HepG2 (cell line): ENCODE measurements around the gene VAMP8. TPM values are rescaled to one million over a fixed set of nuclear protein-coding genes. Genes with fewer than 3 reads are reported as not detected.

ENCODE experiments used
- ATM ChIP-seq: fragments of 450-650 bp; IDR thresholded peaks from 2 replicates; pipeline ENCODE4 v1.7.1; 2017; ENCODE audit warnings: mild to moderate bottlenecking, borderline replicate concordance
- CENPX ChIP-seq: sonication (generic); formaldehyde crosslinking; IDR thresholded peaks from 2 replicates; pipeline ENCODE4 v1.9.0; 2021; ENCODE audit warnings: mild to moderate bottlenecking, missing genetic modification reagents, moderate library complexity
- HNRNPL ChIP-seq: fragments of 200-400 bp; formaldehyde crosslinking; IDR thresholded peaks from 2 replicates; pipeline ENCODE4 v1.6.1; 2017; ENCODE audit warnings: mild to moderate bottlenecking, low read depth, low read length
- JARID2 ChIP-seq: sonication (generic); formaldehyde crosslinking; IDR thresholded peaks from 2 replicates; pipeline ENCODE4 v1.8.1; 2023; ENCODE audit warnings: missing genetic modification reagents, inconsistent platforms; ENCODE audit not compliant: insufficient replicate concordance
- NCOA1 ChIP-seq: sonication (generic); formaldehyde crosslinking; IDR thresholded peaks from 2 replicates; pipeline ENCODE4 v1.9.0; 2021; ENCODE audit warnings: missing genetic modification reagents
- POLR2A ChIP-seq, 2 experiments: IDR thresholded peaks; 2 replicates each; pipeline ENCODE4 v1.6.1; 2011; ENCODE audit warnings: low read depth in 2 of 2, low read length in 2 of 2, mild to moderate bottlenecking in 1 of 2, moderate library complexity in 1 of 2; ENCODE audit not compliant: insufficient read depth in 1 of 2
- POLR2AphosphoS5 ChIP-seq: IDR thresholded peaks from 2 replicates; pipeline ENCODE4 v1.6.1; 2012; ENCODE audit warnings: low read depth, low read length
- ZBTB21 ChIP-seq: sonication (generic); formaldehyde crosslinking; IDR thresholded peaks from 2 replicates; pipeline ENCODE4 v1.4.0; 2020; ENCODE audit warnings: missing genetic modification reagents
- ZIK1 ChIP-seq: sonication (generic); formaldehyde crosslinking; IDR thresholded peaks from 2 replicates; pipeline ENCODE4 v1.5.0; 2020; ENCODE audit warnings: mild to moderate bottlenecking, low read depth, missing genetic modification reagents, borderline replicate concordance
- ZNF24 ChIP-seq: fragments of 450-650 bp; IDR thresholded peaks from 2 replicates; pipeline ENCODE4 v1.6.1; 2017; ENCODE audit warnings: antibody characterized with exemption, mild to moderate bottlenecking
- ZNF292 ChIP-seq: sonication (generic); formaldehyde crosslinking; IDR thresholded peaks from 2 replicates; pipeline ENCODE4 v1.8.1; 2022; ENCODE audit warnings: mild to moderate bottlenecking, low read depth, missing genetic modification reagents, borderline replicate concordance
- ZNF501 ChIP-seq: sonication (generic); formaldehyde crosslinking; IDR thresholded peaks from 2 replicates; pipeline ENCODE4 v1.5.1; 2020; ENCODE audit warnings: mild to moderate bottlenecking, moderate library complexity, missing genetic modification reagents
- ZNF776 ChIP-seq: sonication (generic); formaldehyde crosslinking; IDR thresholded peaks from 2 replicates; pipeline ENCODE4 v1.4.0; 2020; ENCODE audit warnings: mild to moderate bottlenecking, missing genetic modification reagents
- ZNF83 ChIP-seq: sonication (generic); formaldehyde crosslinking; IDR thresholded peaks from 2 replicates; pipeline ENCODE4 v1.4.0; 2020; ENCODE audit warnings: missing genetic modification reagents, mild to moderate bottlenecking, borderline replicate concordance
- ZNF841 ChIP-seq: sonication (generic); formaldehyde crosslinking; IDR thresholded peaks from 2 replicates; pipeline ENCODE4 v1.8.1; 2023; ENCODE audit warnings: missing genetic modification reagents, borderline replicate concordance
- polyA plus RNA-seq, 8 experiments: library from polyadenylated mRNA; depleted of rRNA in 3 of 8; stranded (reverse) in 7 of 8; unstranded in 1 of 8; fragments of >200 nt; fragmentation: Illumina TruSeq in 4 of 8; extraction: Trizol in 4 of 8; gene quantifications; 2 replicates each; pipeline versions ENCODE4 v1.2.1 to v1.2.3, GENCODE V29; 2011 to 2016; ENCODE audit warnings: low read depth in 4 of 8, missing spikeins in 1 of 8, mixed read lengths in 1 of 8; ENCODE audit not compliant: insufficient read depth in 1 of 8
- total RNA-seq, 5 experiments: library from RNA; depleted of rRNA; stranded (reverse); fragments of >200 nt; fragmentation: Illumina TruSeq; extraction: Trizol; gene quantifications; 2 replicates each; pipeline ENCODE4 v1.2.3, GENCODE V29; 2016; ENCODE audit warnings: low read depth in 1 of 5
- TF ChIP-seq, protein P1 (sequence below): sonication (generic); formaldehyde crosslinking; IDR thresholded peaks from 2 replicates; pipeline ENCODE4 v1.5.0; 2020; ENCODE audit warnings: mild to moderate bottlenecking, missing genetic modification reagents, borderline replicate concordance
- TF ChIP-seq, protein P2 (sequence below): sonication (generic); formaldehyde crosslinking; conservative IDR thresholded peaks from 2 replicates; pipeline ENCODE4 v1.5.0; 2020; ENCODE audit warnings: missing genetic modification reagents
- TF ChIP-seq, protein P3 (sequence below): sonication (generic); formaldehyde crosslinking; IDR thresholded peaks from 2 replicates; pipeline ENCODE4 v1.5.1; 2020; ENCODE audit warnings: missing genetic modification reagents, mild to moderate bottlenecking, borderline replicate concordance

VAMP8 gene
- total and polyA plus RNA-seq, 2 of the 13 experiments (the other 11 are each of a cell fraction or from before 2014, with no cell fraction given) = 83.3 to 157 TPM

DNA sequence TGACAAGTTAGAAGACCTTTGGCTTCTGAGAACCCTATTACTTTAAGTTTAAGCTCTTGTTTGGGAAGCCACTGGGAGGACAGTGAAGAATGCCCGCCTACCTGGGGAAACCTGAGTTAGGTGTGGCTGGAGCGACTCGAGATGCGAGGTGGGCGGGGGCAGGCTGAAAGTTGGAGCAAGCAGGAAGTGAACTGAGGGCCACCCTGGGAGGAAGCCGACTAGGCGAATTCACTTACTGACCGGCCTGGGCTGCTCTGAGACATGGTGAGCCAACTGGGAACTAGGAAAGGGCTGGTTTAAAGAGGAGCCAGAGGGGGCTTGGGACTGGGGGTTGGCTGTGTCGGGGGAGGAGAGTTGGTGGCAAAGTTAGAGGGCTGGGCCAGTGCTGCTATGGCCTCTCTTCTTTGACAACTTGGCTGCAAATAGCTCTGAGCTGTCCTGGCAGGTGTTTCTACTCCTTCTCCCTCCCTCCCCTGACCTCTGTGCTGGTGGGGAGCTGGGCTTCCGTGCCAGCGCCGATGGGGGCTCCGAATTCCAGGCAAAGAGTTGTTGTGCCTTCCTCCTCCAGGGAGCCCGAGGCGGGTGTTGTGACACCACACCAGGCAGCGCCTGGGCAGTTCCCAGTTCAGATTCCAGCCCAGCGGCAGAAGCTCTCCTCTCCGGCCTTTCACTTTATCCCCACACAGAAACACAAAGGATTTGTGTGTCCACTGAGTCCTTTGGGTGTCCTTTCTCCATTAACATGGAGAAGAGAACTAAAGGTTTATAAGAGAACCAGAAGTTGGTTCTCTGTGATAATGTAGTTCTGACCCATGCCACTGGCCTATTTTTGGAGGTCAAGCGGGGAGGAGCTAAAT, at the start of gene VAMP8 (continued):
- TF ChIP-seq, protein P1, sequence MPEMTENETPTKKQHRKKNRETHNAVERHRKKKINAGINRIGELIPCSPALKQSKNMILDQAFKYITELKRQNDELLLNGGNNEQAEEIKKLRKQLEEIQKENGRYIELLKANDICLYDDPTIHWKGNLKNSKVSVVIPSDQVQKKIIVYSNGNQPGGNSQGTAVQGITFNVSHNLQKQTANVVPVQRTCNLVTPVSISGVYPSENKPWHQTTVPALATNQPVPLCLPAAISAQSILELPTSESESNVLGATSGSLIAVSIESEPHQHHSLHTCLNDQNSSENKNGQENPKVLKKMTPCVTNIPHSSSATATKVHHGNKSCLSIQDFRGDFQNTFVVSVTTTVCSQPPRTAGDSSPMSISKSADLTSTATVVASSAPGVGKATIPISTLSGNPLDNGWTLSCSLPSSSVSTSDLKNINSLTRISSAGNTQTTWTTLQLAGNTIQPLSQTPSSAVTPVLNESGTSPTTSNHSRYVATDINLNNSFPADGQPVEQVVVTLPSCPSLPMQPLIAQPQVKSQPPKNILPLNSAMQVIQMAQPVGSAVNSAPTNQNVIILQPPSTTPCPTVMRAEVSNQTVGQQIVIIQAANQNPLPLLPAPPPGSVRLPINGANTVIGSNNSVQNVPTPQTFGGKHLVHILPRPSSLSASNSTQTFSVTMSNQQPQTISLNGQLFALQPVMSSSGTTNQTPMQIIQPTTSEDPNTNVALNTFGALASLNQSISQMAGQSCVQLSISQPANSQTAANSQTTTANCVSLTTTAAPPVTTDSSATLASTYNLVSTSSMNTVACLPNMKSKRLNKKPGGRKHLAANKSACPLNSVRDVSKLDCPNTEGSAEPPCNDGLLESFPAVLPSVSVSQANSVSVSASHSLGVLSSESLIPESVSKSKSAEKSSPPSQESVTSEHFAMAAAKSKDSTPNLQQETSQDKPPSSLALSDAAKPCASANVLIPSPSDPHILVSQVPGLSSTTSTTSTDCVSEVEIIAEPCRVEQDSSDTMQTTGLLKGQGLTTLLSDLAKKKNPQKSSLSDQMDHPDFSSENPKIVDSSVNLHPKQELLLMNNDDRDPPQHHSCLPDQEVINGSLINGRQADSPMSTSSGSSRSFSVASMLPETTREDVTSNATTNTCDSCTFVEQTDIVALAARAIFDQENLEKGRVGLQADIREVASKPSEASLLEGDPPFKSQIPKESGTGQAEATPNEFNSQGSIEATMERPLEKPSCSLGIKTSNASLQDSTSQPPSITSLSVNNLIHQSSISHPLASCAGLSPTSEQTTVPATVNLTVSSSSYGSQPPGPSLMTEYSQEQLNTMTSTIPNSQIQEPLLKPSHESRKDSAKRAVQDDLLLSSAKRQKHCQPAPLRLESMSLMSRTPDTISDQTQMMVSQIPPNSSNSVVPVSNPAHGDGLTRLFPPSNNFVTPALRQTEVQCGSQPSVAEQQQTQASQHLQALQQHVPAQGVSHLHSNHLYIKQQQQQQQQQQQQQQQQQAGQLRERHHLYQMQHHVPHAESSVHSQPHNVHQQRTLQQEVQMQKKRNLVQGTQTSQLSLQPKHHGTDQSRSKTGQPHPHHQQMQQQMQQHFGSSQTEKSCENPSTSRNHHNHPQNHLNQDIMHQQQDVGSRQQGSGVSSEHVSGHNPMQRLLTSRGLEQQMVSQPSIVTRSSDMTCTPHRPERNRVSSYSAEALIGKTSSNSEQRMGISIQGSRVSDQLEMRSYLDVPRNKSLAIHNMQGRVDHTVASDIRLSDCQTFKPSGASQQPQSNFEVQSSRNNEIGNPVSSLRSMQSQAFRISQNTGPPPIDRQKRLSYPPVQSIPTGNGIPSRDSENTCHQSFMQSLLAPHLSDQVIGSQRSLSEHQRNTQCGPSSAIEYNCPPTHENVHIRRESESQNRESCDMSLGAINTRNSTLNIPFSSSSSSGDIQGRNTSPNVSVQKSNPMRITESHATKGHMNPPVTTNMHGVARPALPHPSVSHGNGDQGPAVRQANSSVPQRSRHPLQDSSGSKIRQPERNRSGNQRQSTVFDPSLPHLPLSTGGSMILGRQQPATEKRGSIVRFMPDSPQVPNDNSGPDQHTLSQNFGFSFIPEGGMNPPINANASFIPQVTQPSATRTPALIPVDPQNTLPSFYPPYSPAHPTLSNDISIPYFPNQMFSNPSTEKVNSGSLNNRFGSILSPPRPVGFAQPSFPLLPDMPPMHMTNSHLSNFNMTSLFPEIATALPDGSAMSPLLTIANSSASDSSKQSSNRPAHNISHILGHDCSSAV = 0 out of 2 replicates have a peak, but pooled peaks have one; percentile 16
- TF ChIP-seq ZNF501 (CRISPR knock-in tag) (peak; percentile 53; the same call in 1 of the 2 replicates), POLR2AphosphoS5 (peak; percentile 78), ZNF292 (CRISPR knock-in tag) (peak; percentile 71; the same call in 1 of the 2 replicates), CENPX (CRISPR knock-in tag) (no peak), ZNF83 (CRISPR knock-in tag) (0 out of 2 replicates have a peak, but pooled peaks have one; percentile 19), ATM (no peak), ZNF776 (CRISPR knock-in tag) (no peak), JARID2 (CRISPR knock-in tag) (peak; percentile 15), ZNF24 (no peak), ZBTB21 (CRISPR knock-in tag) (no peak), NCOA1 (CRISPR knock-in tag) (peak; percentile 25; the same call in 1 of the 2 replicates), ZNF841 (no peak), POLR2A (IDR thresholded peaks at IDR 0.05; ENCODE audit: insufficient read depth in 1 of 2, low read depth in 2 of 2, low read length in 2 of 2) (peak; percentile 41 to 69; a peak in 3 of 4 replicates), ZIK1 (CRISPR knock-in tag) (0 out of 2 replicates have a peak, but pooled peaks have one; percentile 19), HNRNPL (no peak)
- TF ChIP-seq, protein P2, sequence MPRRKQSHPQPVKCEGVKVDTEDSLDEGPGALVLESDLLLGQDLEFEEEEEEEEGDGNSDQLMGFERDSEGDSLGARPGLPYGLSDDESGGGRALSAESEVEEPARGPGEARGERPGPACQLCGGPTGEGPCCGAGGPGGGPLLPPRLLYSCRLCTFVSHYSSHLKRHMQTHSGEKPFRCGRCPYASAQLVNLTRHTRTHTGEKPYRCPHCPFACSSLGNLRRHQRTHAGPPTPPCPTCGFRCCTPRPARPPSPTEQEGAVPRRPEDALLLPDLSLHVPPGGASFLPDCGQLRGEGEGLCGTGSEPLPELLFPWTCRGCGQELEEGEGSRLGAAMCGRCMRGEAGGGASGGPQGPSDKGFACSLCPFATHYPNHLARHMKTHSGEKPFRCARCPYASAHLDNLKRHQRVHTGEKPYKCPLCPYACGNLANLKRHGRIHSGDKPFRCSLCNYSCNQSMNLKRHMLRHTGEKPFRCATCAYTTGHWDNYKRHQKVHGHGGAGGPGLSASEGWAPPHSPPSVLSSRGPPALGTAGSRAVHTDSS = no peak
- TF ChIP-seq, protein P3, sequence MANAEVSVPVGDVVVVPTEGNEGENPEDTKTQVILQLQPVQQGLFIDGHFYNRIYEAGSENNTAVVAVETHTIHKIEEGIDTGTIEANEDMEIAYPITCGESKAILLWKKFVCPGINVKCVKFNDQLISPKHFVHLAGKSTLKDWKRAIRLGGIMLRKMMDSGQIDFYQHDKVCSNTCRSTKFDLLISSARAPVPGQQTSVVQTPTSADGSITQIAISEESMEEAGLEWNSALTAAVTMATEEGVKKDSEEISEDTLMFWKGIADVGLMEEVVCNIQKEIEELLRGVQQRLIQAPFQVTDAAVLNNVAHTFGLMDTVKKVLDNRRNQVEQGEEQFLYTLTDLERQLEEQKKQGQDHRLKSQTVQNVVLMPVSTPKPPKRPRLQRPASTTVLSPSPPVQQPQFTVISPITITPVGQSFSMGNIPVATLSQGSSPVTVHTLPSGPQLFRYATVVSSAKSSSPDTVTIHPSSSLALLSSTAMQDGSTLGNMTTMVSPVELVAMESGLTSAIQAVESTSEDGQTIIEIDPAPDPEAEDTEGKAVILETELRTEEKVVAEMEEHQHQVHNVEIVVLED (CRISPR knock-in tag) = peak; percentile 18; the same call in 1 of the 2 replicates
